Gastrocnemius medialis (tissue), 4 donors: ENCODE measurements around the gene CYP39A1.

ENCODE experiments used
- CTCF ChIP-seq, 5 experiments: fragments of 450-650 bp in 3 of 5; fragments of 200-600 bp in 2 of 5; sonication (generic) in 2 of 5; IDR thresholded peaks in 4 of 5; conservative IDR thresholded peaks in 1 of 5; 1 replicate in 4 of 5; 2 replicates in 1 of 5; pipeline ENCODE4 v1.5.1; 2016 to 2019; ENCODE audit warnings: antibody characterized with exemption in 5 of 5, mild to moderate bottlenecking in 3 of 5, moderate library complexity in 3 of 5
- POLR2A ChIP-seq, 2 donors: fragments of 450-650 bp; IDR thresholded peaks; one replicate each; pipeline ENCODE4 v1.6.1; 2017; ENCODE audit warnings: antibody characterized with exemption in 2 of 2, mild to moderate bottlenecking in 2 of 2, moderate library complexity in 2 of 2

- no peak for TF ChIP-seq CTCF (IDR thresholded peaks at IDR 0.05 in 4 of 5, conservative IDR thresholded peaks at IDR 0.05 in 1 of 5)
- no peak for TF ChIP-seq POLR2A (IDR thresholded peaks at IDR 0.05)
Measured at GRCh38 chr6:46565531-46565930, 87.1 kb downstream of the CYP39A1 start.
